OCI-M2 (cell line): ENCODE results near the gene TOM1.

Source experiments
- DNase-seq: peaks from one replicate; lab custom pipeline; 2025; ENCODE audit not compliant: unreplicated experiment; lab: John Stamatoyannopoulos, UW

The TOM1 gene

GRCh38 chr22:35299673-35300499 is at the start of gene TOM1:
Gene TOM1, plus strand, starts transcription at chr22:35299894. Its CDS starts 35 bp downstream, at chr22:35299929.
- DNase-seq, result peak; percentile 81

DNA sequence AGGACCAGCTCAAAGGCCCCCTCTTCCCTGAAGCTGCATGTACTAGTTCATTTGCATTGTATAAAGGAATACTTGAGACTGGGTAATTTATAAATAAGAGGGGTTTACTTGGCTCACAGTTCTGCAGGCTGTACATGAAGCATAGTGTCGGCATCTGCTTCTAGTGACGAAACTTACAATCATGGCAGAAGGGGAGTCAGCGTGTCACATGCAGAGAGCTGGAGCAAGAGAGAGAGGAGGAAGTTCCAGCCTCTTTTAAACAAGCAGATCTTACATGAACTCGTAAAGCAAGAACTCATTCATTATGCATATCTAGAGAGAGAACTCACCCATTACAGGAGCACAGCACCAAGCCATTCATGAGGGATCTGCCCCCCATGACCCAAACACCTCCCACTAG is 49.5 kb upstream of the TOM1 start:
- no peak for DNase-seq

DNA sequence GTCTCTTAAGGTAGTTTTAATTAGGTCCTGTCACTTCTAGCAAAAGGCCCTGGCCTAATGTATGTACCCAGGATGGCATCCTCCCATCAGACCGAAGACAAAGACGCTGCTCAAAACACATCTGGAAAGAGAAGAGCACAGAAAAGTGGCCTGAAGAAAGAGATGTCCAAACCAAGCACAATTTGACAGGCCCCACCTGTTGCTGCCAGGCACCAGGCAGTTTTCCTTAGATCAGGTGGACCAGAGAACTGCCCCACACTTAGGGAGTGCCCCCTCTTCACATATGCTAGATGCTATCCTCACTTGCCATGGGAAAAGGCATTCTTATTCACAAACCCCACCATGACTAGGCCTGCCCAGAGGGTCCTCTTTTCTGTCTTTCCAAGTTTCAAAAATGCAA is 45.7 kb upstream of the TOM1 start:
- DNase-seq, result no peak

DNA sequence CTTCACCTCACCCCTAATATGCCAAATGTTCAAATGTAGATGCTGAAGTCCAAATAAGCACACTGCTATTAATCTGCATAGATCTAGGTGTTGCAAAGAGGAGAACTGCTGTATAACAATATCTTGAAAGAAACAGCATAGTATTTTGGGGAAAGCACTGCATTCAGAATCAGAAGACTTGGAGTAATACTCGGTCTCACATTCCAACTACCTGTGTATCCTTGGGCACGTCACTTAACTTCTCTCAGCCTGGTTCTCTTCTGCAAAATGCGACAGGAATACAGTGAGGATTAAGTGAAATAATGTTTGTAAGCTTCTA is 42.7 kb upstream of the TOM1 start:
- DNase-seq, result no peak

GRCh38 chr22:35257321-35258190 is 42.1 kb upstream of the TOM1 start, which contains the start of gene HMGXB4:
Gene HMGXB4, plus strand, starts transcription at chr22:35257493. Its CDS starts 4,898 bp downstream, at chr22:35262391.
- DNase-seq, result peak; percentile 13

GRCh38 chr22:35258191-35258988 is 41.3 kb upstream of the TOM1 start:
- no peak for DNase-seq

GRCh38 chr22:35264986-35265385 is 34.7 kb upstream of the TOM1 start:
- DNase-seq, result no peak

DNA sequence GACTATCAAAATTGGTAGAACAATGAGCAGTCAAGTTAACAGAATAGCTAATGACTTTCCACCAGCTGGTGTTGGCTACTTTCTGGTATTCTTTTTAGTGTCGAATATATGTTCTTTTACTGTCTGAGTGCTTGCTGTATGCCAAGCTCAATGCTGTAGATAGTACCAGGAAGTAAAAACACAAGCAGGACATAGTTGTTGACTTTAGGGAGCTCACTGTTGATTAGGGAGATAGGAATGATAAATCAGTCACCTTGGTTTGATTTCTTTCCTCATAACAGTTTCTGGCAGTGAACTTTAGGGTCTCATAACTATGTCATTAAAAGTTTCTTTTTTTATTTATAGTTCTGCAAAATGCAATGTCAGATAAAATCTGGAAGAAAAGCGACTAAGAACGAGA is 33.4 kb upstream of the TOM1 start:
- DNase-seq, result no peak

DNA sequence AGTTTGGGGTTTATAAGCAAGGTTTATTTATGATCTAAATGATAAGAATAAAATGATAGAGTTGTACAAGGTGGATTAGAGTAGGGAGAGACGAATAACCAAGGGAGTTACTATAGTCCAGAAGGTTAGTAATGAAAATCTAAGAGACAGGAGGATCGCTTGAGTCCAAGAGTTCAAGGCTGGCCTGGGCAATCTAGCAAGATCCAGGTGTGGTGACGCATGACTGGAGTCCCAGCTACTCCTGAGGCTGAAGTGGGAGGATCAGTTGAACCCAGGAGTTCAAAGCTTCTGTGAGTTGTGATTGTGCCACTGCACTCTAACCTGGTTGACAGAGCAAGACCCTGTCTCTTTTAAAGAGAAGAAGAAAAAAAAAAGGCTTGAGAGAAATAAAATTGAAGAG is 30.1 kb upstream of the TOM1 start:
- DNase-seq, result no peak

- no peak for DNase-seq
Measured at GRCh38 chr22:35274154-35274871, 25.4 kb upstream of the TOM1 start.

DNA sequence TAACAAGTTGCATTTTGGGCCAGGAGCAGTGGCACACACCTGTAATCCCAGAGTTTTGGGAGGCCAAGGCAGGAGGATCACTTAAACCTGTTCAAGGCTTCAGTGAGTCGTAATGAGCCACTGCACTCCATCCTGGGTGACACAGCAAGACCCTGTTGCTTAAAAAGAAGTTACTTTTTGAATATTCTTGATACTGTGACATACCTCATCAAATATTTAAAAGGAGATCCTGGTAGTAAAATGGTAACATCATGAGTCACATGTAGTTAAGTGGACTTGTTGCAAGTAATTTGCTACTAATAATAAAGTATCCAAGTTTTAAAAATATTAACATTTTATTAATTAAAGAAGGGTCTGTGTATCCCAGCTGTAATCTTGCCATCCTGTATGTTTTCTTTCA is 24.1 kb upstream of the TOM1 start:
- DNase-seq, result no peak

- DNase-seq, result no peak
Measured at GRCh38 chr22:35276019-35276418, 23.7 kb upstream of the TOM1 start.

DNA sequence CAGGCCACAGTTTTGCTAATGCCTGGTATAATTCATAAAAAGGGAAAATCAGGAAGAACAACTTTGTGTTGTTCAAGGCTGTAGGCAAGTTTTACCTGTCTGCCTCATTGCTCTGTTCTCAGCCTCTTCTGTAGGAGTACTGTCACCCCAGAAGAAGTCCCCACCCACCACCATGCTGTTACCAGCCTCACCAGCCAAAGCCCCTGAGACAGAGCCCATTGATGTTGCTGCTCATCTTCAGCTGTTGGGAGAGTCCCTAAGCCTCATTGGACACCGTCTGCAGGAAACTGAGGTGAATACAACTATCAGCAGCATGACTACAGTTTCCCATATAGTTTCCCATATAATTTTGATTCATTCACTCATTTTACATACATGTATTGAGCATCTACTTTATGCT is 11.6 kb upstream of the TOM1 start:
- DNase-seq, result no peak

DNA sequence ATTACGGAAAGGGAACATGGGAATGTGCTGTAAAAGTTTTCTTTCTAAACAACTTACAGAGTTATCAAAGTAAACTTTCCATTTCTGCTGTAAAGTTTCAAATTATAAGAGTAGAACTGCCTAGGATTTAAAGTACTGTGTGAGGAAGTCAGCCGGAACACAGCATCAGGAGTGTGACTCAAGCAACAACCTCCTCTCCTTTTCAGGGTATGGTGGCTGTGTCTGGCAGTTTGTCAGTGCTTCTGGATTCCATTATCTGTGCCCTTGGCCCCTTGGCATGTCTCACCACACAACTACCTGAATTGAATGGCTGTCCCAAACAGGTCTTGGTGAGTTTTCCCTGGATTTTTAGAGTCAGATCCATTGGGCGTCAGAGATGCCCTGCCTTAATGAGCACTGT is 6.9 kb upstream of the TOM1 start:
- DNase-seq, result no peak

- no peak for DNase-seq
Measured at GRCh38 chr22:35296051-35296450, 3.6 kb upstream of the TOM1 start.

DNA sequence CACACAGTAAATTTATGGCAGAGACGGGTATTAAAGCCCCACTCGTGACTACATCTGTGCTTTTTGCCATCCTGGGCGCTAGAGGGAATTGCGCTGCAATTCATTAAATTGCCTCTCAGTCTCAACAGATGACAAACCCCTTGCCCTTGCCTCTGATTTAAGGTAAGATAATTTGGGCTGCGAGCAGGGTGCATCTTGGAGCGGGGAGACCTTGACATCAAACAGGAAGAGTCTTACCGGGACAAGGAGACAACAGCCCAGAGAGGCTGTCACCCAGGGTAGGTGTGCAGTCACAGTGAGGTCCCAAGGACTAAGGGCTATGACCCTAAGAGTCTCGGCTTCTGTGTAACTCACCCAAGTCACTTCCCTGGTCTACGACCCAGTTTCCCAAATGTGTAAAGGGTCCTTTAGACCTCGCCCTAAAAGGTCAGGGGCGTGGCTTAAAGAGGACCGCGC is 449 bp upstream of the TOM1 start:
- DNase-seq, result no peak

DNA sequence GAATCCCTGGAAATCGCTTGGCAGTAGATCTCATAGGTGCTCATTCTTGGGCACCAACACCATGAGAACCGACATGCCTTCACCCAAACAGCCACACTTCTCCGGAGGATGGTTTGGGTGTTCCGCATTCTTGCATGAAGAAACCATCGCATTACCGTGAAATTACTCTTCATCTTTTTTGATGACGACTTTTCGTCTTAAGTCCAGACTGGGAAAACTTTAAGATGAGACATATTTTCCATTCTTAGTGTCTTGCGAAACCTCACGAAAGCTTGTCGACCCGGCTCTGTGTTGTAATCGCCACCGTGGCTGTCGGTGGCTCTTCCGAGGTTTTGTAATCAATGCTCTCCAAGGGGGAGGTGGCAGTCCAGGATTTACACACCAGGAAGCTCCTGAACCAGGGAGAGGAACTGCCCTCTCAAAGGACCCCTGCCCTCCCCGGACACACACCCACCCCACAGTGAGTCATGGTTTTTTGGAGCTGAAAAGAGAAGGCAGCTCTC is 1.7 kb downstream of the TOM1 start:
- DNase-seq, result no peak

DNA sequence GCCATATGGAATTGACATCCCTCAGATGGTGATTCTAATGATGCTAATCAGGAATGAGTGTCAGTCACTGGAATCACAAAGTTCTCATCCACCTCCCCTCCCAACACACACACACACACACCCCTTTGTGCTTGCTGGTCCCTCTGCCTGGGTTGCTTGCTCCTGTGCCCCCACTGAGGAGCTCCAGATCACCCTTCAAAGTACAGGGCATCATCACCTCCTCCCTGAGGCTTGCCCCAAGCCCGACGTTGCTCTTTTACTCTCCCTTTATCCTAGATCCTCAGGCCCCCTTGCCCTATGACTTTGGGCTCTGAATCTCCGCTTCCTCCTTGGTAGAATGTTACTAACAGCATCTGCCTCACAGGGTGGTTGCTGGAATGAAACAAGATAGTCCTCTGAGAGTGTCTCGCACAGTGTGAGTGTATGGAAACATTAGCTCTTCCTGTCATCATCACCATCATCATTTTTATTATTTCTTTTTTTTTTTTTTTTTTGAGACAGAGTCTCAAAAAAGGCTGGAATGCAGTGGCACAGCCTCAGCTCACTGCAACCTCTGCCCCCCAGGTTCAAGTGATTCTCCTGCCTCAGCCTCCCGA is 3.4 kb downstream of the TOM1 start:
- no peak for DNase-seq

- no peak for DNase-seq
Measured at GRCh38 chr22:35305525-35306070, 5.9 kb downstream of the TOM1 start.
